GM12801 (cell line): Measurements from ENCODE around the gene NHS.

Experiments
- CTCF ChIP-seq: IDR thresholded peaks from one replicate; pipeline ENCODE4 v1.5.1; 2011; ENCODE audit warnings: control low read depth; ENCODE audit not compliant: insufficient read length; ENCODE audit errors: extremely low read depth

Gene NHS

GRCh38 chrX:17587366-17587765 is 212.4 kb downstream of the NHS start:
- no peak for TF ChIP-seq CTCF

DNA sequence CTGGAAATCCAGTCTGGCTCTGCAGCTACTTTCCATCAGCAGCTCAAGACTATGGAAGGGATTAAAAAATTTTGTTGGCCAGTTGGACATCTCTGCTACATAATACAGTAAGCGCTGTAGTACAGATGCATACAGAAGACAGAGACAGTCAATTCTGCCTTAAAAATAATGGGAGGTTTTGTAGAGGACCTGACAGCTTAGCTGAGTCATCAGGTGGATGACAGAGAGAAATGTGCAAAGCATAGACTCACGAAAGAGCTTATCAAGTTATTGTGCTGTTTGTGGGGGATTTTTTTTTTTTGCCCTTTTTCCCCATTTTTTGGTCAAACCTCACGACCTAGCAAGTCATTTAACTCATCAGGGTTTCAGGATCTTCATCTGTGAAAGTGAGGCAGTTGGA is 213.3 kb downstream of the NHS start:
- no peak for TF ChIP-seq CTCF

DNA sequence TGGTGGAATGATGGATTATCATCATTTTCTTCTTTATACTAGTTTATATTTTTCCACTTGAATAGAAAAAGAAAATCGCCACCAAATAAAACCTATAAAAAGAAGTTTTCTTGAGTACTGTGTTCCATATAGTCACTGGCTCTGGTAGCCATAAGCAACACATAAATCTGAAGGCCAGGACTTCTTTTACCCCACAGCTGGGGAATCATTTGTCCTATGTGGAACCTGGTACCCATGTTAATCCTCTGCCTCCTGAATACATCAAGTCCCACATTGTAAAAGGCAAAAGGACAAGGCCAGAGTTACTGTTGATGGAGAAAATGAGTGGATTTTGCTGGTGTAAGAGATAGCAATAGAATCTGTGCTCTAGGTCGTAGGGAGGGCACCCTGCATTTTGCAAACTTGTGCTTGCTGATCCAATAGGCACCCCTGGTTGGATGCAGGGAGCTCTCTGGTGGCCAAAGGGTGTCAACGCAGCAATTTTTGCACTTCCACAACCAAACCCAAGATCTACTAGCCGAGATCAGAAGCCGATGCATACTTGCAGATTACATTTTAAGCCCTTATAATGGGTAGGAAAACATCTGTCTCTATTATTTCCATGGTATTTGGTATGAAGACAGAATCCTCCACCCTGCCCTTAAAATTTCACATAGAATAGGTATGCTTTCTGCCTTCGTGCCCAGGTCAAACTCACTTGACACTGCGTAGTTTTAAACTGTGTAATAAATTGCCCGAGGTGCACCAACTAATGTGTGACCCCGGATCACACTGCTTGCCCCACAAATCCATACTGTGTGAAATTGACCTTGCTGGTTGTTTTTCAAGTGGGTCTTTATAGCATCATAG is 216.1 kb downstream of the NHS start:
- no peak for TF ChIP-seq CTCF

- no peak for TF ChIP-seq CTCF
Observed at GRCh38 chrX:17591741-17592110, 216.7 kb downstream of the NHS start.

GRCh38 chrX:17592117-17592516 is 217.1 kb downstream of the NHS start:
- no peak for TF ChIP-seq CTCF

GRCh38 chrX:17594693-17595092 is 219.7 kb downstream of the NHS start:
- TF ChIP-seq CTCF = no peak

GRCh38 chrX:17595456-17596035 is 220.5 kb downstream of the NHS start:
- TF ChIP-seq CTCF = no peak
